ENCODE measurements around the gene F11R.
"Not testable (repeated sequence)": the region's sequence is repeated elsewhere in the genome, so short reads cannot be mapped to it uniquely, and the experiment has no call there.

Gene F11R

GRCh38 chr1:161017756-161018630, 3.0 kb downstream of the F11R start:
- no peak for DNase-seq (ENCODE audit: low read depth)
- no peak overlapping the region for H3K4me3 ChIP-seq (ENCODE audit: low read depth, low read length)

- not testable (repeated sequence) for H3K4me3 ChIP-seq (ENCODE audit: low read depth, low read length); DNase-seq (ENCODE audit: low read depth)
Measured at GRCh38 chr1:161017181-161017580, 3.8 kb downstream of the F11R start.

- not testable (repeated sequence) for H3K4me3 ChIP-seq (ENCODE audit: low read depth, low read length); DNase-seq (ENCODE audit: low read depth)
Measured at GRCh38 chr1:161016683-161017082, 4.3 kb downstream of the F11R start.

DNA sequence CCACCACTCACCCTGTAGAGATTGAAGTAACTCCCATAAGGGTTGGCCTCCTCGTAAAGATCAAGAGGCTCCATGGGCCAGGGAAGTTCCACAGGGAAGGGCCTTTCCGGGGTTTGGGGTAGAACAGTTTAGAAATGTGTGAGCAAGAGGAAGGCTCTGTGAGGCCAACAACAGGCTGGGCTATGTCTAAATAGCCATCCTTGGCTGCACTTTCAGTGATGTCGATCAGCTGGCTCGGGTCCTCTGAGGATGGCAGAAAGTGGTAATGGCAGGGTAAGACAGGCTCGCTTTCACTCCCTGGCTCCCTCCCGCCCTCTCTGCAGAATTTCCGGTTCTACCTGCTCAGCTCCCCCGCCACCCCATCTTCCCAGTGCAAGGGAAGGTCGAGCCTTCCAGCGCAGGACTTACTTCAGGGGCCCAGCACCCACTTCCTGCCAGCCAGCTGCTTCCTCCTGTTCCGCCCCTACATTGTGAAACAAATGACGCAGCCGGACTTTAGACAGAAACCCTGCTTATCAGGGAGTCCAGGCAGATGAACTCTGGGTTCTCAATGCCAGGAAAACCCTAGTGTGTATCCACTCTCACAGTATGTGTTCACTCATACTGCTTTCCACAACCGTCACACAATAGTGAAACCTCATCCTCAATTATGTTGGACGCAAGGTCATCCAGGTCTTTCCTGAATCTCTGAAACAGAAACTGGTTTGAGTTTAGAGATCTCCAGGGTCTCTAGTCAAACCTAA, 7.3 kb downstream of the F11R start:
- peak; percentile 45 for DNase-seq (ENCODE audit: low read depth)
- H3K4me3 ChIP-seq (ENCODE audit: low read depth, low read length) = no peak overlapping the region

GRCh38 chr1:161013131-161013487, 7.8 kb downstream of the F11R start:
- no peak for DNase-seq (ENCODE audit: low read depth)
- no peak overlapping the region for H3K4me3 ChIP-seq (ENCODE audit: low read depth, low read length)

- H3K4me3 ChIP-seq (ENCODE audit: low read depth, low read length) = no peak overlapping the region
Measured at GRCh38 chr1:161012420-161012819, 8.5 kb downstream of the F11R start.

DNA sequence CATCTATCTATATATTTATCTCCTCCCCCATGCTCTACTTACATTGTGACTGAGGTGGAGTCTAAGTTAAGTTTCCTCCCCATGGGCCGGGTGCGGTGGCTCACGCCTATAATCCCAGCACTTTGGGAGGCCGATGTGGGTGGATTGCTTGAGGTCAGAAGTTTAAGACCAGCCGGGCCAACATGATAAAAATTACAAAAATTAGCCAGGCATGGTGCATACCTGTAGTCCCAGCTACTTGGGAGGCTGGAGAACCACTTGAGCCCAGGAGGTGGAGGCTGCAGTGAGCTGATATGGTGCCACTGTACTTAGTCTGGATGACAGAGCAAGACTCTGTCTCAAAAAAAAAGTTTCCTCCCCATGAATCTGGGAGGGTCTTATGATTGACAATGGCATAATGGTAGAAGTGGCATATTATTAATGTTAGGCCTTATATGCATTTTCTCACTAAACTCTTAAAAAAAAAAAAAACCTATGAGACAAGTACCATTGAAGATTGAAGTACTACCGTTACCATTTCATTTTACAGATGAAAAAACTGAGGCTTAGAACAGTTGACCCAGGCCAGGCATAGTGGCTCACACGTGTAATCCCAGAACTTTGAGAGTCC, 11.2 kb downstream of the F11R start:
- H3K4me3 ChIP-seq (ENCODE audit: low read depth, low read length) = no peak overlapping the region
- no peak for DNase-seq (ENCODE audit: low read depth)

More at GRCh38 chr1:161012420-161012819, 8.5 kb downstream of the F11R start:
- no peak for DNase-seq (ENCODE audit: low read depth)

GRCh38 chr1:161008869-161009510, 12.0 kb downstream of the F11R start:
- no peak overlapping the region for H3K4me3 ChIP-seq (ENCODE audit: low read depth, low read length)
- DNase-seq (ENCODE audit: low read depth) = no peak

GRCh38 chr1:161007369-161007768, 13.6 kb downstream of the F11R start:
- no peak for DNase-seq (ENCODE audit: low read depth)
- H3K4me3 ChIP-seq (ENCODE audit: low read depth, low read length) = no peak overlapping the region

GRCh38 chr1:161006563-161006962, 14.4 kb downstream of the F11R start:
- no peak for DNase-seq (ENCODE audit: low read depth)
- H3K4me3 ChIP-seq (ENCODE audit: low read depth, low read length) = no peak overlapping the region

DNA sequence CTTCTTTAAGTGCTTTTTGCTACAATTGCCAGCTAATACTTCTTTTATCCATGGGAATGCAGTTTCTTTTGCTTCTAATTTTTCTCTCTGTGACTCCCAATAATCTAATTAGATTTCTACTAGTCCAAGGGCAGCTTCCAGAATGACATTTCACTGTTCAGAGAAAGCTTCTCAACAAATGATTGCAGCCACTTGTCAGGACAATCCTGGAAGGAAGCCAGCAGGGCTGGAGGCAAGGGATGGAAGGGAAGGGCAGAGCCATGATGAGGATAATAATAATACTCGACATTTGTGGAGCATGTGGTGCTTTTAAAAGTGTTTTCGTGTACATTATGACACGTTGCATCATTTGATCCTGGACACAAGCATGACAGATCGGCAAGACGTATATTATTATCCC, 19.4 kb downstream of the F11R start:
- DNase-seq (ENCODE audit: low read depth) = no peak

DNA sequence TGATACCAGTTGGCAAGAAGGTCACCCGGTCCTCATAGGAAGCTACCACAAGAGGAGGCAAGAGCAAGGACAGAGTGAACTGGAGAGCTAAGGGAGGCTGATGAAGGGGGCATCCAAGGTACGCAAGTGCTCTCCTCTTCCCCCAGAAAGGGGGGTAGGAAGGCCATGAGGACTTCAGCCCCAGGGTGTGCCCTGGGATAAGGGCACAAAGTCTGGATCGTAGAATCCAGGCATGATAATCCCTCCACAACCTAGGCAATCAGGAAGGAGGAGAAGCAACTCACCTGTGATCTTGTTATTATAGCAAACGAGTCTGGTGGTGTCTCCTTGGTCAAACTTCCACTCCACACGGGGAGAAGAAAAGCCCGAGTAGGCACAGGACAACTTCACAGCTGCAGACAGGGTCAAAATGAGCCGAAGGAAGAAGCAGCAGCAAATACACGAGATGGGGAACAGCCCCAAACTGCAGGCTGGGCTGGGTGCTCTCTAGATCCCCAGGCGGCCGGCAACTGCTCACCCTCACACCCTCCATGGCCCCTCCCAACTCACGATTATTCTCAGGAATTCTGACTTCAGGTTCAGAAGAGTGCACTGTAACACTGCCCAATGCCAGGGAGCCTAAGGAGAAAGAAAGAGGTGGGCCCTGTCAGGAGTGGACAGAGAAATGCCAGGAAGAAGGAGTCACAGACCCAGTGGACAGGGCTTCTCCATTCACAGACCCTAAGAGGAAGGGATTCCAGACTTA, 20.0 kb downstream of the F11R start:
- no peak for DNase-seq (ENCODE audit: low read depth)

More for the DNA sequence above, 19.4 kb downstream of the F11R start:
- no peak overlapping the region for H3K4me3 ChIP-seq (ENCODE audit: low read depth, low read length)

GRCh38 chr1:160999376-160999775, 21.6 kb downstream of the F11R start:
- no peak for DNase-seq (ENCODE audit: low read depth)
- H3K4me3 ChIP-seq (ENCODE audit: low read depth, low read length) = no peak overlapping the region

More for the DNA sequence above, 20.0 kb downstream of the F11R start:
- no peak overlapping the region for H3K4me3 ChIP-seq (ENCODE audit: low read depth, low read length)

DNA sequence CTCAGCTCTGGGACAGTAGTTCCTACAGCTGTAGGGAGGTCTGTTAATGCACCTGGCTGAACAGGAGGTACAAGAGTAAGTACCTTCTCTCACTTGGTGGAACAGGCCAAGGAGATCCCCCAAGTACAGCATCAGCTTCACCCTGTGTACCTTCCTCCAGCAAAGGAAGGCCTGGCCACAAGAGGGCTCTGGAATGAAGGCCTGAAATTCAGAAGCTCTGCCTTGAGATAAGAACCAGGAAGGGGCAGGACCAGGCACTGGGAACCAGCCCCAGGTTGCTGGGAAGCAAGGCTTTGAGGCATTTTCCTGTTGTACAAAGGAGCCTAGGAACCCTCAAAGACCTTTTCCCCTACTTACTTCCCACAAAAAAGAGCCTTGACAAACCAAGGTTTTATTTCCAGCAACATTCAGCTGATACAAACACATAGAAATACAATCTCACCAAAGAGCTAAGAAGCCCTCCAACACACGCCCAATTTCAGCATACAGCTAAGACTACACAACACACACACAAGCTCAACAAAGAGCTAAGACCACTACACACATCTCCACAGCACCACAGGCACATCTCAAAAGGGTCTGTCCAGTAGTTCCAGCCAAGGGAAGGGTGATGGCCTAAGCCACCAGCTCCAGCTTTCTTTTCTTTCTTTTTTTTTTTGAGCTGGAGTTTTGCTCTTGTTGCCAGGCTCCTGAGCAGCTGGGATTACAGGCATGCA, 23.5 kb downstream of the F11R start:
- DNase-seq (ENCODE audit: low read depth) = no peak

DNA sequence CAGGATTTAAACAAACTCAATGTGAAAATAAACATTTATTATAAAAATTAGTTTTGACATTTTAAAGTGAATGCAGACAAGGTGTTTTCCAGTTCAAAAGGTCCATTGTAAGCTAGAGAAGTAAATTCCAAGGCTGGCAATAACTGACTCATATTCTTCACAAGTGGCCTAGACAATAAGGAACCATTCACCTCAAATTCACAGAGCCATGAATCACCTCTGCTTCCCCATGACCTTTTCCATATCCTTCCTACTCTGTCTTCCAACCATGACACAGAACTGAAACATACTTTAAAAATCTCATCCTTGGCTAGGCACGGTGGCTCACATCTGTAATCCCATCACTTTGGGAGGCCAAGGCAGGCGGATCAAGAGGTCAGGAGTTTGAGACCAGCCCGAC, 24.8 kb downstream of the F11R start:
- H3K4me3 ChIP-seq (ENCODE audit: low read depth, low read length) = no peak overlapping the region
- no peak for DNase-seq (ENCODE audit: low read depth)

More for the DNA sequence above, 23.5 kb downstream of the F11R start:
- H3K4me3 ChIP-seq (ENCODE audit: low read depth, low read length) = no peak overlapping the region

GRCh38 chr1:160993544-160994193, 27.3 kb downstream of the F11R start:
- H3K4me3 ChIP-seq (ENCODE audit: low read depth, low read length) = no peak overlapping the region
- peak; percentile 29 for DNase-seq (ENCODE audit: low read depth)

DNA sequence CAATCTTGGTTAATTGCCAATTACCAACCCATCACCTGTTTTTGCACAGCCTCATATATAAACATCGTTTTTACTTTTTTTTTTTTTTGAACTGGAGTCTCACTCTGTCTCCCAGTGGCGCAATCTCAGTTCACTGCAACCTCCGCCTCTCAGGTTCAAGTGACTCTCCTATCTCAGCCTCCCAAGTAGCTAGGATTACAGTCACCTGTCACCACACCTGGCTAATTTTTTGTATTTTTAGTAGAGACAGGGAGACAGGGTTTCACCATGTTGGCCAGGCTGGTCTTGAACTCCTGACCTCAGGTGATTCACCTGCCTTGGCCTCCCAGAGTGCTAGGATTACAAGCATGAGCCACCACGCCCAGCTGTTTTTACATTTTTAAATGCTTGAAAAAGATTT, 28.9 kb downstream of the F11R start:
- not testable (repeated sequence) for H3K4me3 ChIP-seq (ENCODE audit: low read depth, low read length); DNase-seq (ENCODE audit: low read depth)

Measured in skeletal muscle cell (primary cell).